GM18517 (cell line): Measurements from ENCODE around the gene CCNK.

ENCODE experiments used
- ATAC-seq: cut with Tn5 transposase; IDR thresholded peaks from one replicate; pipeline ENCODE4 v1.9.1; 2021; ENCODE audit warnings: mild to moderate bottlenecking, moderate library complexity; ENCODE audit not compliant: unreplicated experiment

CCNK gene

GRCh38 chr14:99465288-99465687 is 15.9 kb upstream of the CCNK start:
- ATAC-seq: no peak

- no peak for ATAC-seq
Measured at GRCh38 chr14:99466758-99467157, 14.5 kb upstream of the CCNK start.

DNA sequence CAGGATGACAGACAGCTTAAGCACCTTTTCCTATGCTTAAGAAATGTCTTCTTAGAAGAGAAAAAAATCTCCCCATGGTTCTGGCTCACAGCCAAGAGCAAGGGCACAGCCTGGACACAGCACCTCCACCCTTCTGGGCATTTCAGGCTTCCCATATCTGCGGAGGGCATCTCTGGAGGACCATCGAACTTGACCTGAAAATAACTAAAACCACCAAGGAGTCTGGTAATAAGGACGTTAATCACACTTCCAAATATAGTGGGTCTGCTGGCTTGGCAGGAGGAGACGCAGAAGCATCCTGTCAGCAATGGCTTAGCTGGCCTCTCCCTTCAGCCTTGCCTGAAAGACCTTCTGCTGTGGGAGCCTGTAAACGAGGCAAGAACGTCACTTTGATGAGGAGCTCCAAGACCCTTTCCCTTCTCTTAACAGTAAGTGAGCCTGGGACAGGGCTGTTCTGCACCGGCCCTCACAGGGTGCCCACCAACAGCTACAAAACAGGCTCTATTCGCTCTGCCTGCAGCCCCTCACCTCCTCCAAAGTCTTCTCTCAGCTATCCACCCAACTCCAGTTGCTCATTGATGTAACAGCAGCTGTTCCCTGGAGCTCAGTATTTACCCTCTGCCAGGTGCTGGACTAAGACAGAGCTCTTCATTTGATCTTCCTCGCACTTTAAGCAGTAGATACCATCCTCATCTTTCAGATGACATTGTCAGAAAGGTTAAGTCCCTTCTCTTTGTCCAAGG is 13.7 kb upstream of the CCNK start:
- no peak for ATAC-seq

DNA sequence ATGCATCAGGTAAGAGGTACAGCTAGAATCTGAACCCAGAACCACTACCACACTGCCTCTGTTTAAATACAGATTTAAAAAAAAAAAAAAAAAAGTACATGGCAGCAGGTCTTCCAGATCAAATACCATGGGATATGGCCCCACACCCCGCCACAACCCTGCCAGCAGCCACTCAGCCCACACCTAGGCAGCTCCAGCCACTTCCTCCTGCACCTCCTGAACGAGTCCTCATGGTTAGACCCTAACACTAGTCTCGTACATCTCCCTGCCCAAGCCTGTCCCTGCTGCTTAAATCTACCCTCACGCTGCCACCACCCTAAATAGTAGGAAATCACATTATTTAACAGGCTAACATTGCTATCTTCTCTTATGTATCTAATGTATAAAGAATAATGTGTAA is 13.1 kb upstream of the CCNK start:
- no peak for ATAC-seq

GRCh38 chr14:99468836-99469592 is 12.2 kb upstream of the CCNK start:
- no peak for ATAC-seq

GRCh38 chr14:99471731-99472130 is 9.5 kb upstream of the CCNK start:
- ATAC-seq: no peak

- ATAC-seq: no peak
Measured at GRCh38 chr14:99472937-99473336, 8.3 kb upstream of the CCNK start.

GRCh38 chr14:99473458-99473857 is 7.8 kb upstream of the CCNK start:
- no peak for ATAC-seq

GRCh38 chr14:99475179-99475578 is 6.0 kb upstream of the CCNK start:
- no peak for ATAC-seq

DNA sequence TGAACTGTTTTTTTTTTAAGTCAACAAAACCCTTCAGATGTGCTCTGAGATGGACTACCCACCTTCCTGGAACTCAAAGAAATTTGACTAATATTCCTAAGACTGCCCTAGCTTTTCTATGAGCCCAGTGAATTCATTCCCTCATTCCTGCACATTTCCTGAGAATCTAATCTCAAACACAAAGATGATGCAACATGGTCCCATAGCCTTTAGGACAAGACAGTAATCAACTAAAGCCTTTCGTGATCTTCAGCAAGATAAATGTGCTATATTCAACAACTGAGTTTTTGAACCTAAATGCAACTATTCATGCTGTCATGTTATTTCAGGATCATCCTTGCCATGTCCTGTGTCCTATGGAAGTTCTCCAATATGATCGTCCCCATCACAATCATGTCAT is 5.5 kb upstream of the CCNK start:
- no peak for ATAC-seq

- no peak for ATAC-seq
Measured at GRCh38 chr14:99476864-99477263, 4.3 kb upstream of the CCNK start.

- no peak for ATAC-seq
Measured at GRCh38 chr14:99478128-99478527, 3.1 kb upstream of the CCNK start.

DNA sequence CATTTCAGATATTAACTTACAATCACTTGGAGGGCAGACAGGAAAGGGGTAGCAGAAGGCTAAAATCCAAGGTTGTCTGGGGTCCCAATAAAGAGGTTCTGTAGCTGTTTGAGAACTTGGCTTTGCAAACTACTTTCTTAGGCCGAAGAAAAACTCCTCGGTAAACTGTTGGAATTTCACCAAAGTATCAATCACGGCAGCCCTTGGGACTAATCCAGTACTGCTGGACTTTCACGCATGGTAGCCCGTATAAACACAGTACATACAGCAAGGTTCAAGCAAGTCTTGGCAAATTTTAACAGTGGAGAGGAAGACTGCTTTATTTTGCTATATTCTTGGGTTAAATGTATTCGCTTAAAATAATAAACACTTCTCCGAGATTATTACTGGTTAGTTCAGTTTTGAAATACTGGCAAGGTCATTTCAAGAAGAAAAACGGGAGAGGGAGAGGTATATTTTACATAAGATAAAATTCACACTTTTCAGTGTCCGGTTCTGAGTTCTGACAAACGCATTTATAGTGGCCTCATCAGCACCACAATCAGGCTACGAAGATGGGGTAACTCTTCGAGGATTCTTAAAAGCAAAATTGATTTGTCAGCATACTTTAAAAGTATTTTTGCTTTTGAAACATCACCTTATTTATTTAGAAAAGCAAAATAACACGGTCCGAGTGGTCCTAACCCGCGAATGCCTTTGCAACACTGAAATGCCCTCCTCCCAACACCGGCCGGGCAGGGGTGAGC is 1.9 kb upstream of the CCNK start:
- ATAC-seq: no peak

- peak; percentile 0 for ATAC-seq
Measured at GRCh38 chr14:99479906-99480869, 1.0 kb upstream of the CCNK start, which contains the start of gene SETD3. SETD3 (minus strand) TSS chr14:99480859; CDS start chr14:99465805, 15,054 bp downstream.

DNA sequence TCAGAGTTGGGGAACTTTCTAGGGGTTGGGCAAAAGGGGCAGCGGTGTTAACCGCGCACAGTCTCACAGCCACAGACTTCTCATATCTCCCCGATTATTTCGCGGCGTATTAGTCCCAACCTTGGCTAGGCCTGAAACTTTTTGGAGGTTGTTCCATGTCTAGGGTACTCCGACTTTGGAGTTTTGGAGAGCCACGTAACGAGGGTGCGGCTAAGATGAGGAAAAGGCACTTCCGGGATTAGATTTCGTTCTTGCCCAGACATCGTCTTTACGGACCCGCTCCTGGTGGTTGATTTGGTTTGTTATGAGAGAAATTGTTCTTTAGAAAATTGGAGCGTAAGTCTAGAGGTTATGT is 513 bp downstream of the CCNK start:
- no peak for ATAC-seq

DNA sequence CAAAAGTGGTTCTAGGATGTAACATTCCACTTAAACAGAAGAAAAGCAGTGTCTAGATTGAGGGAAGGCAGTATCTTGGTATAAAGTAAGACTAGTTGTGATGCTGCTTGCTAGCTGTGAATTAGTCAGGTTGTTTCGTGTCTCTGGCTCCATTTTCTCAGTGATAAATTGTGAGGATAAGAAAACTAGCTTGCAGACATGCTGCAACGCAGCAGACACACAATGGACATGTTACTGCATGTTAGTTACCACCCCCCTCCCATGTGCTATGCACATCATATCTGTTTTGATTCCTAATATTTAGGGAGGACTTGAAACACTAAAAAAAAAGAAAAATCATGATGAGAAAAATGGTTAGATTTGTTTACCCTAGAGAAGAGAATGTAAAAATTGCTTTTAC is 2.9 kb downstream of the CCNK start:
- no peak for ATAC-seq

DNA sequence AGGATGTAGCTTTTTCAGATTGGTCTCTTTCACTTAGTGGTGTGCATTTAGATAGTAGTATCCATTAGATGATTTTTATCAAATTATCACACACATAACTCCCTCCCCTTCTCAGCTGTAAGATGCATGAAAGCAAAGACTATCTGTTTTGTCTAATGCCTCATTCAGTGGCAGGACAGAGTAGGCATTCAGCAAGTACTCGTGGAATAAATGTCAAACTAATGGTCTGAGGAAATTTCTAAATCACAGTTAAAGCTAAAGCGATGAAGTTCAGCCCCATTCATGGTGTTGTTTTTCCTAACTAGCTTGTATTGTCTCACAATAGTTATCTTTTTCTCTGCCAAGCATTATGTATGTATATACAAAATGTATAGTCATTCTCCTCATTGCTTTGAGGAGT is 16.1 kb downstream of the CCNK start:
- no peak for ATAC-seq

DNA sequence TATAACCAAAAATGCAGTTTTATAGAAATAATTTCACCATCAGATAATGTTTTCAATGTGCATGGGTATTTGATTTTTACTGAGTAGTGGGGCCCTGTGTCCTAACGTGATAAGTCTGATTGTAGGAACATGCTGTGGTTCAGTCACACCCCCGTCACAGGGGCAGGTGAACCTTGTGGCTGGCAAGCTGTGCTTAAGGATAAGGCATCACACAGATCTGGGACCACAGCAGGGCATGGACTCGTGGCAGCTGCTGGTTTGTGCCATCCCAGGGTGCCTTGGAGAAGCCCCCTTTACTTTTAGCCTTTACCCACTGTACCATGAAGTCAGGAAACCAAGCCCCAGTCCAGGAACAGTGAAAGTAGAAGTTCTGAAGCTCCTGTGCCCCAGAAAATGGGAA is 16.7 kb downstream of the CCNK start:
- no peak for ATAC-seq

DNA sequence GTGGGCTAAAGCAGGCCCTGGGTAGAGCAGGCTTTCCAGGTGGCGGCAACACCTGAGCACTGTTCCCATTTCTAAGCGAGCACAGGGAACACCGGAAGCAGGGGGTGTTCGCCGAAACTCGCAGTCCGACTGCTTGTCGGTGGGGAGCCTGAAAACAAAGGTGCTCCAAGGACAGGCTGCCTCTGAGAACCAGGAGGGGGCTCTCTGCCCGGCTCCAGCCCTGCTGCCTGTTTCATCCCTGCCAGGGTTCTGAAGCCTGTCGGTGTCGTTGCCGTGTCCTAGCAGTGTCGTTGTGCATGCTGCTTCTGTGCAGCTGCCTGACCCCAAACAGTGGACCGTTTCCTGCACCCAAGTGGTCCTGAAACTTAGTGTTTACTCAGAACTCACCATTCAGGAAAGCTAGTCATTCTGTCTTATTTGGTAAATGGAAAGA is 21.8 kb downstream of the CCNK start:
- no peak for ATAC-seq

- no peak for ATAC-seq
Measured at GRCh38 chr14:99503848-99504453, 22.7 kb downstream of the CCNK start.
